ENCODE measurements around the gene KCNIP1.

- TF ChIP-seq GATA2 (IDR thresholded peaks at IDR 0.05; ENCODE audit: low read depth, low read length) (no peak), GATA3 (IDR thresholded peaks at IDR 0.05; ENCODE audit: low read depth, low read length) (no peak)
These were observed 175.0 kb downstream of the KCNIP1 start for GRCh38 chr5:170678811-170679210.

Data from SH-SY5Y (cell line).